B cell (primary cell): ENCODE measurements around the gene MLLT6. TPM values are rescaled to one million over a fixed set of nuclear protein-coding genes. Genes with fewer than 3 reads are reported as not detected.

ENCODE experiments used
- ATAC-seq: fragments of 200-7000 bp; cut with Tn5 transposase; one replicate; pipeline ENCODE4 v1.10.0; 2021; ENCODE audit warnings: low read depth, mild to moderate bottlenecking, moderate number of reproducible peaks, moderate library complexity
- CTCF ChIA-PET: fragments of 350-600 bp; sonication (Branson Sonifier 250); formaldehyde crosslinking; loops from one replicate; lab custom pipeline; 2021; ENCODE audit warnings: antibody characterized with exemption, inconsistent platforms; lab: Charles Lee
- POLR2A ChIA-PET: fragments of 350-600 bp; sonication (Branson Sonifier 250); formaldehyde crosslinking; loops from one replicate; lab custom pipeline; 2021; ENCODE audit warnings: antibody characterized with exemption; lab: Charles Lee
- DNase-seq: peaks from one replicate; pipeline ENCODE4 v3.0.0; 2013
- H2AFZ ChIP-seq: 2 replicates; pipeline ENCODE4 v1.6.1; 2012; ENCODE audit warnings: mild to moderate bottlenecking, low read depth, low read length; ENCODE audit not compliant: insufficient read depth, poor library complexity, severe bottlenecking
- H3K27ac ChIP-seq, 2 donors: 1 replicate in 1 of 2; 2 replicates in 1 of 2; pipeline ENCODE4 v1.5.1; 2012 to 2013; ENCODE audit warnings: low read length in 2 of 2, mild to moderate bottlenecking in 2 of 2, moderate library complexity in 1 of 2
- H3K27me3 ChIP-seq, 4 experiments: fragments of 200-600 bp in 1 of 4; sonication (generic) in 1 of 4; replicated peaks in 1 of 4; 1 replicate in 2 of 4; 2 replicates in 2 of 4; pipeline versions ENCODE4 v1.6.1 to v1.7.0; 2013 to 2016; ENCODE audit warnings: low read length in 3 of 4, mild to moderate bottlenecking in 2 of 4, mixed read lengths in 1 of 4, moderate library complexity in 1 of 4; ENCODE audit not compliant: insufficient read depth in 4 of 4, control insufficient read depth in 3 of 4; ENCODE audit errors: control extremely low read depth in 1 of 4
- H3K36me3 ChIP-seq, 2 experiments: replicated peaks in 1 of 2; 1 replicate in 1 of 2; 2 replicates in 1 of 2; pipeline versions ENCODE4 v1.6.1 to v1.7.1; 2013; ENCODE audit warnings: low read length in 1 of 2; ENCODE audit not compliant: insufficient read depth in 2 of 2, control insufficient read depth in 1 of 2; ENCODE audit errors: control extremely low read depth in 1 of 2, extremely low read depth in 1 of 2
- H3K4me1 ChIP-seq, 2 donors: fragments of 200-600 bp in 1 of 2; sonication (generic) in 1 of 2; 1 replicate in 1 of 2; 2 replicates in 1 of 2; pipeline versions ENCODE4 v1.5.1 to v1.6.1; 2013 to 2017; ENCODE audit warnings: low read length in 2 of 2; ENCODE audit not compliant: control insufficient read depth in 2 of 2, insufficient read depth in 2 of 2
- H3K4me2 ChIP-seq: replicated peaks from 2 replicates; pipeline ENCODE3; 2012; ENCODE audit warnings: mild to moderate bottlenecking, low read depth, low read length; ENCODE audit not compliant: poor library complexity, severe bottlenecking
- H3K4me3 ChIP-seq, 5 experiments: fragments of 200-600 bp in 1 of 5; sonication (generic) in 1 of 5; 1 replicate in 3 of 5; 2 replicates in 2 of 5; pipeline versions ENCODE4 v1.5.1 to v1.7.0; 2011 to 2016; ENCODE audit warnings: low read length in 4 of 5, mild to moderate bottlenecking in 4 of 5, low read depth in 2 of 5, control low read depth in 1 of 5, moderate library complexity in 1 of 5; ENCODE audit not compliant: insufficient read depth in 1 of 5; ENCODE audit errors: control extremely low read depth in 1 of 5, extremely low read depth in 1 of 5
- H3K79me2 ChIP-seq: fragments of 200-600 bp; sonication (generic); one replicate; pipeline ENCODE4 v1.6.0; 2016; ENCODE audit warnings: low read length; ENCODE audit not compliant: control insufficient read depth, insufficient read depth
- H3K9ac ChIP-seq: fragments of 200-600 bp; sonication (generic); 2 replicates; pipeline ENCODE4 v1.6.1; 2017; ENCODE audit warnings: mild to moderate bottlenecking, low read length, moderate library complexity
- H3K9me3 ChIP-seq, 3 donors: one replicate each; pipeline versions ENCODE4 v1.6.1 to v1.7.1; 2013; ENCODE audit warnings: low read length in 2 of 3; ENCODE audit not compliant: control insufficient read depth in 2 of 3, insufficient read depth in 1 of 3; ENCODE audit errors: control extremely low read depth in 1 of 3
- H4K20me1 ChIP-seq: 2 replicates; pipeline ENCODE4 v1.6.0; 2012; ENCODE audit warnings: mild to moderate bottlenecking, low read length; ENCODE audit not compliant: insufficient read depth, control insufficient read depth, poor library complexity, severe bottlenecking
- H3K27ac Mint-ChIP-seq: one replicate; pipeline ENCODE4 v1.8.0; 2021; ENCODE audit warnings: mixed read lengths
- H3K27me3 Mint-ChIP-seq: one replicate; pipeline ENCODE4 v1.8.0; 2021; ENCODE audit warnings: mixed read lengths
- H3K4me1 Mint-ChIP-seq: one replicate; pipeline ENCODE4 v1.8.0; 2021; ENCODE audit warnings: mixed read lengths
- H3K4me3 Mint-ChIP-seq: one replicate; pipeline ENCODE4 v1.8.0; 2021; ENCODE audit warnings: mixed read lengths
- H3K9me3 Mint-ChIP-seq: one replicate; pipeline ENCODE4 v1.8.0; 2022; ENCODE audit warnings: mixed read lengths; ENCODE audit not compliant: insufficient read depth
- CTCF ChIP-seq: fragments of 200-600 bp; IDR thresholded peaks from one replicate; pipeline ENCODE4 v1.8.0; 2022; ENCODE audit warnings: antibody characterized with exemption, mild to moderate bottlenecking
- EZH2 ChIP-seq: IDR thresholded peaks from 2 replicates; pipeline ENCODE4 v1.6.1; 2012; ENCODE audit warnings: borderline replicate concordance, low read depth, mild to moderate bottlenecking, moderate library complexity, low read length; ENCODE audit not compliant: insufficient read depth, poor library complexity, severe bottlenecking
- WGBS: methylation state at CpG from one replicate; pipeline ENCODE4 v1.1.5; 2013; ENCODE audit warnings: missing lambda C conversion rate; ENCODE audit not compliant: insufficient coverage; 5-methylcytosine and 5-hydroxymethylcytosine counted together
- intact Hi-C: fragments of 100-400 bp; cut with micrococcal nuclease; formaldehyde crosslinking; loops from one replicate; pipeline ENCODE4 v1.10.0; 2022
- polyA plus RNA-seq: library from polyadenylated mRNA; depleted of rRNA; stranded (reverse); fragments of >200 nt; gene quantifications from 2 replicates; pipeline ENCODE4 v1.2.3, GENCODE V29; 2012
- total RNA-seq, 2 donors: library from RNA; stranded (reverse); fragments of 120-200 nt in 1 of 2; gene quantifications; 1 replicate in 1 of 2; 2 replicates in 1 of 2; pipeline versions ENCODE4 v1.2.3 to v1.2.4, GENCODE V29; 2013 to 2022

The MLLT6 gene
- total and polyA plus RNA-seq, 2 donors (not counting 1 experiment from before 2014, with no cell fraction given), result 165 to 288 TPM

GRCh38 chr17:38667099-38667786 lies 37.8 kb upstream of the MLLT6 start:
- CTCF ChIA-PET, result interaction anchor here (0.8 to 11.8 kb wide), 32 partner anchors 10 to 318 kb away, joined by 3 to 161 read pairs (median 4); partner anchors contain the start of genes CISD3 and MLLT6
- H3K27me3 Mint-ChIP-seq, result peaks cover 64% of the 10 kb centered on the region
- H3K36me3 ChIP-seq, result no peaks in the 10 kb centered on the region
- no peak overlapping the region for H3K4me2 ChIP-seq
- no peaks in the 10 kb centered on the region for H4K20me1 ChIP-seq
- 0% methylated on average over 4 of the region's 7 CpGs for WGBS
- TF ChIP-seq EZH2, result no peak
- peak; percentile 98 for TF ChIP-seq CTCF
- H3K4me3 ChIP-seq, result no peak overlapping the region
- no peak overlapping the region for H3K27ac Mint-ChIP-seq
- H3K4me3 Mint-ChIP-seq, result no peak overlapping the region
- H3K79me2 ChIP-seq, result no peaks in the 10 kb centered on the region
- H3K9me3 ChIP-seq, result peaks cover 0 to 7% (median 0%) of the 10 kb centered on the region in 3 donors
- H3K9me3 Mint-ChIP-seq, result no peaks in the 10 kb centered on the region
- intact Hi-C loops, result loop anchor here (1.0 to 5.0 kb wide), 2 partner anchors 175 to 240 kb away; partner anchors contain the start of gene ARHGAP23
- peak; percentile 76 for ATAC-seq
- DNase-seq, result peak; percentile 72
- H3K9ac ChIP-seq, result no peak overlapping the region
- H2AFZ ChIP-seq, result no peak overlapping the region
- POLR2A ChIA-PET, result interaction anchor here (0.9 kb wide), 1 partner anchor 9 kb away, joined by 4 read pairs; no protein-coding TSS in a partner anchor
- H3K27me3 ChIP-seq, result peaks cover 0 to 72% (median 29%) of the 10 kb centered on the region in 4 experiments
- peaks cover 3 to 4% of the 10 kb centered on the region in 2 donors for H3K4me1 ChIP-seq
- H3K27ac ChIP-seq, result no peak overlapping the region
- H3K4me1 Mint-ChIP-seq, result peaks cover 7% of the 10 kb centered on the region

GRCh38 chr17:38667787-38668122 lies 37.3 kb upstream of the MLLT6 start:
- POLR2A ChIA-PET, result interaction anchor here (0.9 kb wide), 1 partner anchor 8 kb away, joined by 4 read pairs; no protein-coding TSS in a partner anchor
- H3K4me1 ChIP-seq, result peaks cover 3 to 9% of the 10 kb centered on the region in 2 donors
- H3K36me3 ChIP-seq, result no peaks in the 10 kb centered on the region
- H3K9ac ChIP-seq, result no peak overlapping the region
- Mint-ChIP-seq H3K27ac (no peak overlapping the region), H3K9me3 (no peaks in the 10 kb centered on the region), H3K4me3 (no peak overlapping the region), H3K27me3 (peaks cover 66% of the 10 kb centered on the region), H3K4me1 (peaks cover 9% of the 10 kb centered on the region)
- H3K4me2 ChIP-seq, result no peak overlapping the region
- H3K27ac ChIP-seq, result no peak overlapping the region
- DNase-seq (no peak), ATAC-seq (no peak)
- no peak overlapping the region for H2AFZ ChIP-seq
- intact Hi-C loops, result loop anchor here (1.0 to 5.0 kb wide), 2 partner anchors 175 to 240 kb away; partner anchors contain the start of gene ARHGAP23
- no peak overlapping the region for H3K4me3 ChIP-seq
- 17% methylated on average over 2 of the region's 2 CpGs for WGBS
- H3K79me2 ChIP-seq, result no peaks in the 10 kb centered on the region
- TF ChIP-seq CTCF (peak; percentile 37), EZH2 (no peak)
- H4K20me1 ChIP-seq, result no peaks in the 10 kb centered on the region
- CTCF ChIA-PET, result interaction anchor here (0.8 to 11.8 kb wide), 28 partner anchors 9 to 318 kb away, joined by 3 to 161 read pairs (median 5); partner anchors contain the start of genes CISD3 and MLLT6
- peaks cover 0 to 73% (median 32%) of the 10 kb centered on the region in 4 experiments for H3K27me3 ChIP-seq
- peaks cover 0 to 8% (median 0%) of the 10 kb centered on the region in 3 donors for H3K9me3 ChIP-seq
